Activated B cell treated with CpG ODN at 0.5 μM for 24 hours (primary cell): ENCODE measurements around the gene DMAP1. TPM values are rescaled to one million over a fixed set of nuclear protein-coding genes. Genes with fewer than 3 reads are reported as not detected.

Experiments
- ATAC-seq: fragments of 200-7000 bp; cut with Tn5 transposase; one replicate; pipeline ENCODE4 v1.10.0; 2021; ENCODE audit warnings: low read depth, mild to moderate bottlenecking, moderate library complexity
- CTCF ChIA-PET: fragments of 350-600 bp; sonication (Branson Sonifier 250); formaldehyde crosslinking; loops from one replicate; lab custom pipeline; 2021; ENCODE audit warnings: antibody characterized with exemption; lab: Charles Lee
- POLR2A ChIA-PET: fragments of 350-600 bp; sonication (Branson Sonifier 250); formaldehyde crosslinking; loops from one replicate; lab custom pipeline; 2021; ENCODE audit warnings: antibody characterized with exemption; lab: Charles Lee
- DNase-seq: peaks from one replicate; pipeline ENCODE4 v3.0.0; 2022
- H3K27ac Mint-ChIP-seq: one replicate; pipeline ENCODE4 v1.8.0; 2020; ENCODE audit warnings: mixed read lengths
- H3K27me3 Mint-ChIP-seq: one replicate; pipeline ENCODE4 v1.8.0; 2021; ENCODE audit warnings: mixed read lengths
- H3K36me3 Mint-ChIP-seq: one replicate; pipeline ENCODE4 v1.8.0; 2021; ENCODE audit warnings: low read depth, mixed read lengths
- H3K4me1 Mint-ChIP-seq: one replicate; pipeline ENCODE4 v1.8.0; 2021; ENCODE audit warnings: mixed read lengths
- H3K4me3 Mint-ChIP-seq: one replicate; pipeline ENCODE4 v1.8.0; 2020; ENCODE audit warnings: mild to moderate bottlenecking, mixed read lengths
- H3K9me3 Mint-ChIP-seq: one replicate; pipeline ENCODE4 v1.8.0; 2020; ENCODE audit warnings: mixed read lengths
- CTCF ChIP-seq: fragments of 200-600 bp; IDR thresholded peaks from one replicate; pipeline ENCODE4 v1.8.0; 2022; ENCODE audit warnings: antibody characterized with exemption, mild to moderate bottlenecking
- intact Hi-C: fragments of 100-400 bp; cut with micrococcal nuclease; formaldehyde crosslinking; loops from one replicate; pipeline ENCODE4 v1.15.1; 2024
- total RNA-seq: library from RNA; stranded (reverse); gene quantifications from 2 replicates; pipeline ENCODE4 v1.2.3, GENCODE V29; 2022

DMAP1 gene
- total RNA-seq, 1 donor from 2014 or later: 64.7 TPM

GRCh38 chr1:44239331-44239960 lies 26.2 kb downstream of the DMAP1 start:
- intact Hi-C loops: no loop called here
- POLR2A ChIA-PET: no interaction called here
- CTCF ChIA-PET: interaction anchor here (0.7 to 1.7 kb wide), 2 partner anchors 22 to 332 kb away, joined by 3 to 6 read pairs; no protein-coding TSS in a partner anchor
- peaks cover 9% of the 10 kb centered on the region for H3K4me1 Mint-ChIP-seq
- no peaks in the 10 kb centered on the region for H3K27me3 Mint-ChIP-seq
- no peak overlapping the region for H3K27ac Mint-ChIP-seq
- ATAC-seq (no peak), DNase-seq (no peak)
- no peak for TF ChIP-seq CTCF
- H3K36me3 Mint-ChIP-seq: peaks cover 25% of the 10 kb centered on the region
- no peak overlapping the region for H3K4me3 Mint-ChIP-seq
- H3K9me3 Mint-ChIP-seq: no peaks in the 10 kb centered on the region

- intact Hi-C loops: no loop called here
- DNase-seq: no peak
- peaks cover 28% of the 10 kb centered on the region for H3K36me3 Mint-ChIP-seq
- TF ChIP-seq CTCF: no peak
- no peak overlapping the region for H3K4me3 Mint-ChIP-seq
- peaks cover 9% of the 10 kb centered on the region for H3K4me1 Mint-ChIP-seq
- no peaks in the 10 kb centered on the region for H3K9me3 Mint-ChIP-seq
- no peak for ATAC-seq
- POLR2A ChIA-PET: no interaction called here
- CTCF ChIA-PET: no interaction called here
- H3K27me3 Mint-ChIP-seq: no peaks in the 10 kb centered on the region
- H3K27ac Mint-ChIP-seq: no peak overlapping the region
These were observed 26.7 kb downstream of the DMAP1 start for GRCh38 chr1:44239961-44240371.

DNA sequence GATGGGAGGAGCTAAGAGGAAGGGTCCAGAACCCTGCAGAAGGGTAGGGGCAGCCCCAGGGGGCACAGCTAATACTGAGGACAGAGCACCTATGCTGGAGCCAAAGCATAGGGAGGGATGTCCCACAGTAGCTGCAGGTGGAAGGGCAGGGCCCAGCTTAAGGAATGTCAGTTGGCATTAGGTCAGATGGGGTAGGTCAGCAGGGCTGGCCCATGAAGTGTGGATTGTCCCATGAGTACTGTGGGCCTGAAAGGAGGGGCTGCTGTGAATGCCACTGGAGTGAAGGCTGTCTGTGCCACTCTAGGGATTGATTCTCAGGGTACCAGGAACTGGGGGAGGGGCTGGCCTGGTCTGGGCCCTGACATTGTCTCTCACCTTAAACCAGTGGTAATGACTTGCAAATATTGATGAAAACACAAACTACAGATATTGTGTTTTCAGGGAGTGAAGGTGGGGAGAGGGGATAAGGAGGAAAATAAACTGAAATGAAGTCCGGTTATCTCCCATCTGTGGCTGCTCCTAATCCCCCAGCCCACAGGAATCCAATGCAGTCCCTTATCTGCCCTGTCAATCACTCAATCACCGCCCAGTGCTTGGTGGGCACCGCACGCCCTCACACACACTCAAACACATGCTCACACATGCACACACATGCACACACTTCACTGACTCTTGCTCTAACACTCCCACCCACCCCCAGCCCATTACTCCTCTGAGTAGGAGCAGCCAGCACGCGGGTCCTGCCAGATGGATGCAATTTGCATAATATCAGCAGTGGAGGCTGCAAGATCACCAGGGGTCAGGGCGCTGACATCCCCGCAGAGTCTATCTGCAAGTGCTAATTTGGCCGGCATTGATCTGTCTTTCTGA lies 27.8 kb downstream of the DMAP1 start:
- peaks cover 34% of the 10 kb centered on the region for H3K36me3 Mint-ChIP-seq
- H3K9me3 Mint-ChIP-seq: no peaks in the 10 kb centered on the region
- intact Hi-C loops: no loop called here
- ChIA-PET CTCF (no interaction called here), POLR2A (no interaction called here)
- no peak for ATAC-seq
- H3K27me3 Mint-ChIP-seq: no peaks in the 10 kb centered on the region
- no peak for TF ChIP-seq CTCF
- no peak overlapping the region for H3K27ac Mint-ChIP-seq
- peaks cover 9% of the 10 kb centered on the region for H3K4me1 Mint-ChIP-seq
- no peak overlapping the region for H3K4me3 Mint-ChIP-seq
- DNase-seq: no peak

DNA sequence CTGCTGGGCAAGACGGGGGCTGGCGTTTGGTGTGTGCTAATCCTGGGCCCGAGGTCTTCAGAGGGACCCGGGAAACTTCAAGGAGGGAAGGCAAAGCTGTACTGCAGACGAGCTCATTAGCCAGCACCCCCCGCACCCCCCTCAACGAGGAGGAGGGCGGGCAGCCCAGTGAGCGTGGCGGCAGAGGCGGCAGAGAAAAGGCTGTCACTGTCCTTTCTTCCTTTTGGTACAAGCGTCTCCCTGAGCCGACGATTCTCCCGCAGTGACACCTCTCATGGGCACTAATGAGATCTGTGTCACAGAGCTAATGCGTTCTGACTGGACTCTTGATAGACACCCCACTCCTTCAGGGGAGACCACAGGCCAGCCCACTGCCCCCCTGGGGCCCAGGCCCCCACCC lies 29.5 kb downstream of the DMAP1 start:
- CTCF ChIA-PET: no interaction called here
- H3K27me3 Mint-ChIP-seq: no peaks in the 10 kb centered on the region

More for the DNA sequence above, 29.5 kb downstream of the DMAP1 start:
- intact Hi-C loops: no loop called here
- POLR2A ChIA-PET: no interaction called here
- Mint-ChIP-seq H3K27ac (no peak overlapping the region), H3K4me3 (no peak overlapping the region), H3K36me3 (peaks cover 45% of the 10 kb centered on the region), H3K4me1 (peaks cover 9% of the 10 kb centered on the region), H3K9me3 (no peaks in the 10 kb centered on the region)
- ATAC-seq (no peak), DNase-seq (no peak)
- no peak for TF ChIP-seq CTCF
